BE2C (cell line): Measurements from ENCODE around the gene ACTA2.
A peak's percentile ranks its signal among the peaks of the same experiment; 100 is the strongest.
"Not testable (repeated sequence)": the region's sequence is repeated elsewhere in the genome, so short reads cannot be mapped to it uniquely, and the experiment has no call there.

Experiments used
- DNase-seq: peaks from one replicate; pipeline ENCODE4 v3.0.0-alpha.2; 2020
- H3K27me3 ChIP-seq: fragments of 250-450 bp; sonication (Bioruptor Pico); 2 replicates; pipeline ENCODE4 v1.5.1; 2020; ENCODE audit warnings: mild to moderate bottlenecking
- H3K36me3 ChIP-seq: fragments of 250-450 bp; sonication (Bioruptor Pico); 2 replicates; pipeline ENCODE4 v1.5.1; 2020; ENCODE audit warnings: mild to moderate bottlenecking
- H3K4me1 ChIP-seq: fragments of 250-450 bp; sonication (Bioruptor Pico); 2 replicates; pipeline ENCODE4 v1.5.1; 2020
- H3K4me3 ChIP-seq: 2 replicates; pipeline ENCODE4 v1.5.1; 2011; ENCODE audit warnings: low read depth, low read length
- H3K9me3 ChIP-seq: fragments of 250-450 bp; sonication (Bioruptor Pico); 2 replicates; pipeline ENCODE4 v1.5.1; 2020
- TF ChIP-seq, protein P1 (sequence below): IDR thresholded peaks from 2 replicates; pipeline ENCODE4 v1.5.1; 2012; ENCODE audit warnings: mild to moderate bottlenecking, low read depth, low read length

ACTA2 gene

DNA sequence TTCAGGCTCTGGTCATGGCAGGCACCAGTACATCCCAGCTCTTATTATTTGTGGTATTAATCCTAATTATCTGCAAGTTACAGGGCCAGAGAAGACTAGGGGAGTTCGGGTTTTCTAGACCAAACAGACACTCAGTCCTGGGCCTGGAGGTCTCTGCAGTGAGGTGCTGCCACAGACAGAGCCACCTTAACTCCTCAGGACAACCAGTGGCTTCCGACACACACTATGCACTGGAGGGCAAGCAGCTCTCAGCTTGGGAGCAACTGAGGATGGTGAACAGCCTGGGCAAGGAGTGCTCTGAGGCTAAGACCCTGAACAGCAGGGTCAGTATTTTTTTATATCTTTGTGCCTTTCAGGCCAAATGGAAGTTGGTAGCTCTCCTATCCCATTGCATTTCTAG is 19.0 kb downstream of the ACTA2 start:
- TF ChIP-seq, protein P1, sequence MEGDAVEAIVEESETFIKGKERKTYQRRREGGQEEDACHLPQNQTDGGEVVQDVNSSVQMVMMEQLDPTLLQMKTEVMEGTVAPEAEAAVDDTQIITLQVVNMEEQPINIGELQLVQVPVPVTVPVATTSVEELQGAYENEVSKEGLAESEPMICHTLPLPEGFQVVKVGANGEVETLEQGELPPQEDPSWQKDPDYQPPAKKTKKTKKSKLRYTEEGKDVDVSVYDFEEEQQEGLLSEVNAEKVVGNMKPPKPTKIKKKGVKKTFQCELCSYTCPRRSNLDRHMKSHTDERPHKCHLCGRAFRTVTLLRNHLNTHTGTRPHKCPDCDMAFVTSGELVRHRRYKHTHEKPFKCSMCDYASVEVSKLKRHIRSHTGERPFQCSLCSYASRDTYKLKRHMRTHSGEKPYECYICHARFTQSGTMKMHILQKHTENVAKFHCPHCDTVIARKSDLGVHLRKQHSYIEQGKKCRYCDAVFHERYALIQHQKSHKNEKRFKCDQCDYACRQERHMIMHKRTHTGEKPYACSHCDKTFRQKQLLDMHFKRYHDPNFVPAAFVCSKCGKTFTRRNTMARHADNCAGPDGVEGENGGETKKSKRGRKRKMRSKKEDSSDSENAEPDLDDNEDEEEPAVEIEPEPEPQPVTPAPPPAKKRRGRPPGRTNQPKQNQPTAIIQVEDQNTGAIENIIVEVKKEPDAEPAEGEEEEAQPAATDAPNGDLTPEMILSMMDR: no peak
- Histone ChIP-seq H3K27me3 (no peaks in the 10 kb centered on the region), H3K36me3 (no peaks in the 10 kb centered on the region), H3K4me3 (no peak overlapping the region), H3K4me1 (peaks cover 8% of the 10 kb centered on the region), H3K9me3 (no peaks in the 10 kb centered on the region)
- DNase-seq: no peak

DNA sequence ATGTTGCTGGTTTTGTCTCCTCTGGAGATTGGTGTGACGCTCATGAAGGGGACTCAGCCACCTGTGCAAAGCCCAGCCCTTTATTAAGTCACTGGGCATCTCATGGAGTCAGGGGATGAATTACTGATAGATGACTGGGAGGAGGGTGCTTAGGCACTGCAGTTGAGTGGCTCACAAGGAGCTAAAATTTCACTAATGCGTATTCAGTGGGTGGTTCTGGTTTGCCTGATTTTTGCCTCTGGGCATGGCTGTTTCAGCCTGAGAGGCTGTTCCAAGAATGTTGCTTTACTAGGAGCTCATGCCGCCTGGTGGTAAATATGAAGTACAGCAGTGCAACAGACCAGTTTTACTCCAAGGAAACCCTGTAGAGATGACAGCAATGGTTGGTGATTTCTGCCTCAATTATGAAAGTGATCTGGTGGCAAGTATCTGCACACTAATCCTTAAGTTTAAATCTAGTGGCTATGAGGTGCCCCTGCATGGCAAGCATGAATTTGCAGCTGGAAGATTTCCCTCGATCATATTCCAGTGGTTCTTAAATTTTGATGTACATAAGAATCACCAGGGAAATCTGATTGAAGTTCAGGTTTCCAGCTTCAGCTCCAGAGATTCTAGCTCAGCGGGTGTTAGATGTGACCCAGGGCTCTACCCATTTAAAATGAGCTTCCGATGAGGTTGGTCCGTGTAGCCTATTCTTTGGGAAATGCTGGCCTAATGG is 19.9 kb downstream of the ACTA2 start:
- H3K4me1 ChIP-seq: peaks cover 8% of the 10 kb centered on the region
- no peak overlapping the region for H3K4me3 ChIP-seq
- TF ChIP-seq, protein P1: peak; percentile 95
- H3K9me3 ChIP-seq: no peaks in the 10 kb centered on the region
- DNase-seq: peak; percentile 83
- H3K36me3 ChIP-seq: no peaks in the 10 kb centered on the region
- no peaks in the 10 kb centered on the region for H3K27me3 ChIP-seq

DNA sequence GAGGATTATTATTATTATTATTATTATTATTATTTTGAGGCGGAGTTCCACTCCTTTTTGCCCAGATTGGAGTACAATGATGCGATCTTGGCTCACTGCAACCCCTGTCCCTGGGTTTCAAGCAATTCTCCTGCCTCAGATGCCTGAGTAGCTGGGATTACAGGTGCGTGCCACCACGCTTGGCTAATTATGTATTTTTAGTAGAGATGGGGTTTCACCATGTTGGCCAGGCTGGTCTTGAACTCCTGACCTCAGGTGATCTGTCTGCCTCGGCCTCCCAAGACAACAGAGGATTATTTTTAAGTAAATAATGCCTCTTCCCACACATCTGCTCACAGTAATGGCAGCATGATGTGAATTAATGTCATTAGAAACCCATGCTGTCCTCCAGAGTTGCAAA is 20.5 kb downstream of the ACTA2 start:
- DNase-seq, H3K36me3 ChIP-seq: not testable (repeated sequence)

DNA sequence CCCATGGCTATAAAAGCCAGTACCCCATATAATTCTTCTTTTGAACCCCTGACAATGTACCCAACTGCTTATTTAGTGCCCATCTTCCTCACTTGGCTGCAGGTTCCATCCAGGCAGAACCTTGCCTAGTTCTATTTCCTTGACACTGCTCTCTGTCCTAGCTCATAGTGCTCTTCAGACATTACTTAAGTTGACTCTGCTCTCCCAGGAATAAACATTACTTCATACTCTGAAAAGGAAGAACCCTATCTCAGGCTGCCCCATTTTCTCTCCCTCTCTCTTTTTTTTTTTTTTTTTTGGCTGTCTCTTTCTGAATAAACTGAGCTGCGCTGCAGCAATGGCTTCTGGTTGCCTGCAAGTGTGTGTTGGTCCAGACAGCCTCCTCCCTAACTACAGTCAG is 21.0 kb downstream of the ACTA2 start:
- no peak for DNase-seq
- H3K9me3 ChIP-seq: no peaks in the 10 kb centered on the region
- H3K4me1 ChIP-seq: peaks cover 8% of the 10 kb centered on the region
- H3K27me3 ChIP-seq: no peaks in the 10 kb centered on the region
- TF ChIP-seq, protein P1: no peak
- no peak overlapping the region for H3K4me3 ChIP-seq
- no peaks in the 10 kb centered on the region for H3K36me3 ChIP-seq

More for the DNA sequence above, 20.5 kb downstream of the ACTA2 start:
- not testable (repeated sequence) for H3K27me3 ChIP-seq, H3K9me3 ChIP-seq, H3K4me1 ChIP-seq, H3K4me3 ChIP-seq

DNA sequence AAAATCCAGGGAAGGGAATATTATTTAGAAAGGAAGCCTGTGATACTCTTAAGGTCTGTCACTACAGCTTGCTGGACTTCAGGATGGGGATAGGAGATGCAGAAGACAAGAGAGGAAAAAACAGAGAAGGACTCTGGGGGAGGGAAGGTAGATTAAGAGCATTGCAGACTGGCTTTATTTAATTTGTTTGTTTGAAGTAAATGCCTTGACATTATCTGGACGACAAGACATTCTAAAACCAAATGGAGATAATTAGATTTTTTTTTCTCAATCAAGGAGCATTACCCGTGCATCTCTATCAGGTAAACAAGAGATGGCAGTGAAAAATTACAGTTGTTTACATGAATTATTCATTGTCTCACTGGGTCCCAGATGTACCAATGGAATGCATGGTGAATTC is 24.3 kb downstream of the ACTA2 start:
- H3K27me3 ChIP-seq: no peaks in the 10 kb centered on the region
- peaks cover 16% of the 10 kb centered on the region for H3K4me1 ChIP-seq
- H3K4me3 ChIP-seq: no peak overlapping the region
- H3K9me3 ChIP-seq: no peaks in the 10 kb centered on the region
- TF ChIP-seq, protein P1: no peak
- no peak for DNase-seq
- no peaks in the 10 kb centered on the region for H3K36me3 ChIP-seq

DNA sequence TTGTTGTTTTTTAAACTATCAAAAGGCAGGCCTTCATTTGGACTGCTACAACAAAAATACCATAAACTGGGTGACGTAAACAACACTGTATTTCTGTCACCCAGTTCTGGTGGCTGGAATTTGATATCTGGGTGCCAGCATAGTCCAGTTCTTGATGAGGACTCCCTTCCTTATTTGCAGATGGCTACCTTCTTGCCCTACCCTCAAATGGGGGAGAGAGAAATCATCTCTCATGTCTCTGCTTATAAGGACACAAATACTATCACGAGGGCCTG is 25.2 kb downstream of the ACTA2 start:
- H3K36me3 ChIP-seq: no peaks in the 10 kb centered on the region
- TF ChIP-seq, protein P1: no peak
- H3K9me3 ChIP-seq: no peaks in the 10 kb centered on the region
- H3K4me3 ChIP-seq: no peak overlapping the region
- H3K27me3 ChIP-seq: no peaks in the 10 kb centered on the region
- DNase-seq: no peak
- H3K4me1 ChIP-seq: peaks cover 16% of the 10 kb centered on the region
